Measurements from ENCODE around the gene VAMP4.
A peak's percentile ranks its signal among the peaks of the same experiment; 100 is the strongest.

VAMP4 gene, protein sequence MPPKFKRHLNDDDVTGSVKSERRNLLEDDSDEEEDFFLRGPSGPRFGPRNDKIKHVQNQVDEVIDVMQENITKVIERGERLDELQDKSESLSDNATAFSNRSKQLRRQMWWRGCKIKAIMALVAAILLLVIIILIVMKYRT

GRCh38 chr1:171741872-171742576 lies at the start of gene VAMP4:
Gene VAMP4 (minus strand): TSS chr1:171742065. CDS start chr1:171738414, 3,651 bp downstream.
- peak; percentile 81 for DNase-seq (ENCODE audit: low read depth)

- no peak for DNase-seq (ENCODE audit: low read depth)
Measured at GRCh38 chr1:171790318-171790717, 48.5 kb upstream of the VAMP4 start.

GRCh38 chr1:171788696-171789095 lies 46.8 kb upstream of the VAMP4 start:
- DNase-seq (ENCODE audit: low read depth): peak; percentile 88

- no peak for DNase-seq (ENCODE audit: low read depth)
Measured at GRCh38 chr1:171787686-171788480, 46.0 kb upstream of the VAMP4 start.

- no peak for DNase-seq (ENCODE audit: low read depth)
Measured at GRCh38 chr1:171786534-171786933, 44.7 kb upstream of the VAMP4 start.

DNA sequence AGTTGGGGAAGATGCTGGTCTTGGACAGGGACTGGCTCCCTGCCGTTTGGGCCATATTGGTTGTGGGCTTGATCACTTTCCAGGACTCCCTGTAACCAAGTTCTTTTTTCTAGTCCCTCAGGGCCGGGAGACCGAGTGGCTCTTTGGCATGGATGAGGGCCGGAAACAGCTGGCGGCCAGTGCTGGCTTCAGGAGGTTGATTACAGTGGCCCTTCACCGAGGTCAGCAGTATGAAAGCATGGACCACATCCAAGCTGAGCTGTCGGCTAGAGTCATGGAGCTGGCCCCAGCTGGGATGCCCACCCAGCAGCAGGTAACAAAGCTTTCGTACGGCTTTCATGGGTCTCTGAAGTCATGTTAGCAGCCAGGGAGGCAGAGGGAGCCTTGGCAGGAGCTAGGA lies 43.9 kb upstream of the VAMP4 start:
- no peak for DNase-seq (ENCODE audit: low read depth)

GRCh38 chr1:171784784-171785183 lies 42.9 kb upstream of the VAMP4 start:
- no peak for DNase-seq (ENCODE audit: low read depth)

GRCh38 chr1:171783816-171784530 lies 42.1 kb upstream of the VAMP4 start:
- DNase-seq (ENCODE audit: low read depth): no peak

GRCh38 chr1:171781176-171781875 lies 39.5 kb upstream of the VAMP4 start, which contains the start of gene METTL13:
Gene METTL13 (plus strand): TSS chr1:171781660. CDS start chr1:171781968, 308 bp downstream.
- DNase-seq (ENCODE audit: low read depth): peak; percentile 99

GRCh38 chr1:171780583-171781175 lies 38.8 kb upstream of the VAMP4 start:
- no peak for DNase-seq (ENCODE audit: low read depth)

DNA sequence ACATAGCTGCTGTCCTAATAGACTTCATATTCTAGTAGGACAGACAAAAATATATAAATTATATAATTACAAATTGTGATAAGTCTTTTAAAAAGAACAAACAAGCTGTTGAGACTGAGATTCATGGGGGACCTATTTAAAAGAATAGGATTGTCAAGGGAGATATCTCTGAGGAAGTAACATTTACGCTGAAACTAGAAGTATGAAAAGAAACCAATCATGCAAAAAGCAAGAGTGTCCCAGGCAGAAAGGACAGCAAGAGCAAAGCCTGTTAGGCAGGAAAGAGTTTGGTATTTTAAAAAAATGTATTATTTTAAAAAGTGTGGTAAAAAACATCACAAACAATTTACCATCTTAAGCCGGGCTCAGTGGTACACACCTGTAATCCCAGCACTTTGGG lies 30.4 kb upstream of the VAMP4 start:
- DNase-seq (ENCODE audit: low read depth): no peak

GRCh38 chr1:171769754-171770153 lies 27.9 kb upstream of the VAMP4 start:
- no peak for DNase-seq (ENCODE audit: low read depth)

DNA sequence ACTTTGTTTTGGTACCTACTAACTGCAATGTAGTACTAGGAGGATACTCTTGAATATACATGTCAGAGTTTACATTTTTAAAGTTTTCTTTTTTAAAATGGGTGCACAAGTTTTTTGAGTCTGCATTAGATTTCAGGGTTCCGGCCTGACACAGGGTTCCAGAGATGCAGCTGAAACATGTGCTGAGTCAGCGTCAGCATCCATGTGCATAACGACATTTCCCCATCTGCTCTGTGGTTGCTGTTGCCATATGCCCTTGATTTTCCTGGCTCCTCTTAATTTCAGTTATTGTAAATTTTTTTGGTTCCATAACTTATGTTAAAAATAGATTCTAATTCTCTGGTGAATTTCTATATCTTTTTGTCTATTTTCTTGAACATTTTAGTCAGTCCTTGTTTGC lies 27.3 kb upstream of the VAMP4 start:
- no peak for DNase-seq (ENCODE audit: low read depth)

DNA sequence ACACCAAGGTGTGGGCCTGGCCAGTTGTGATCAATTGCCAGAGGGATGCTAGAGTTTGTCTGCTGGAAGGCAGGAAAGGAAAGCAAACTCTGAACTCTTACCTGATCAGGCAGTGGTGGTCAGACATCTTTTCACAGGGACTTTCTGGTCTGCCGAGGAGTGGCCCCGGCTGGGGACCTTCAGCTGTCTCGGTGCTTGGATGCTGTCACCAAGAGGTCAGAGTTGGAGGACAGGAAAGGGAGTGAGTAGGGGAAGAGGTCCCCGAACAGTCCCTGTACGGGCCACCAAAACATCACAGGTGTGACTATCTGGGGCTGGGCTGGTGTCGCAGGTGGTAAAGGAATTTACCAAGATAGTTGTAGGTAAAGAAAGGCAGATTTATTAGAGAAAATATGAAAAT lies 21.9 kb upstream of the VAMP4 start:
- DNase-seq (ENCODE audit: low read depth): no peak

GRCh38 chr1:171762143-171762563 lies 20.3 kb upstream of the VAMP4 start:
- DNase-seq (ENCODE audit: low read depth): no peak

DNA sequence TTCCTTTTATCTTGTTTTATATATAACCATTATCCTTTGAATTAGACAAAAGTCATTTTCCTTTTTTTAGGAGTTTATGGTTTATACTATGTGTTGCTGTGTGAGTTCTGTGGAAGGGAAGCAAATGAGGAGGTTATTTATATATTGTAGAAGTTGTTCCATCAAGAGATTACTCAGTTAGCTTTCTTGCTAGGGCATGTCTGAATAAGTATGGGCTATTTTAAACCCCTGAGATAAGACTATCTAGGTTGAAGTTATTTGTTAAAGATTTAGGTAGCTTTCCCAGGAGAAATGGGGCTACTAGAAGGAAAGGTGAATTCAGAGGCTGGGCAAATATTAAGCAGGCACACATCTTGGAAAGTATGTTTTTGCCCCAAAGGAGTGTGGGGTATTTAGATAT lies 16.1 kb upstream of the VAMP4 start:
- DNase-seq (ENCODE audit: low read depth): no peak

DNA sequence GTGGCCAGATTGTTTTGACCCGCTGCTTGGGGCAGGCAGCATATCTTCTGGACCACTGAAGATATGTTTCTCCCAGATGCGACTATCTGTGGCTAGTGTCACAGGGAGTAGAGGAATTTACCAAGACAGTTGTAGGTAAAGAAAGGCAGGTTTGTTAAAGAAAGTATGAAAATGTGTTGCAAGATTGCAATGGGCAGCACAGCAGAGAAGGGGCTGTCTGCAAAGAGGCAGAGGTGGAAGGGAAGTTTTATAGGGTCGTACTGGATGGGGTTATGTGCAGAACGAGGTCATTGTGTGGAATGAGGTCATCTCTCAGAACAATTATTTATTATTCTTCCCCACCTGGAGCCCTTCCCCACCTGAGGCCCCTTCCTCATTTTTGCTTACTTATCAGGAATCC lies 15.0 kb upstream of the VAMP4 start:
- DNase-seq (ENCODE audit: low read depth): no peak

DNA sequence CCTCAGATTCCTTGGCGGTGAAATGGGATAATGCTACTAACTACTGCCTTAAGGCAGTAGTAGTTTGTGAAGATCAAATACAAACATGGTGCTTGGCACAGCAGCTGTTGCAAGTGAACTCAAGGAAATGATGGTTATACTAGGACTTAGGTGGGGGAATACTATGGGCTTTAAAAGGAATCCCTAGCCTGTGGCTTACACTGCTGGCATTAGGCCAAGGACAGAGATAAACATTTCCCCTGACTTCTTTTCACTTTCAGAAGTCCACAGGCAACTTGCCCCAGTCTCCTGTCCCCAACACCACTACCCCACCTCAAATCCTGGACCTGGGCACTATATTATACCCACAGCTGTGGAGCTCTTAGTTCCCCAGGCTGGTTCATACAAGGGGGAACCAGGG lies 13.1 kb upstream of the VAMP4 start:
- DNase-seq (ENCODE audit: low read depth): peak; percentile 25

DNA sequence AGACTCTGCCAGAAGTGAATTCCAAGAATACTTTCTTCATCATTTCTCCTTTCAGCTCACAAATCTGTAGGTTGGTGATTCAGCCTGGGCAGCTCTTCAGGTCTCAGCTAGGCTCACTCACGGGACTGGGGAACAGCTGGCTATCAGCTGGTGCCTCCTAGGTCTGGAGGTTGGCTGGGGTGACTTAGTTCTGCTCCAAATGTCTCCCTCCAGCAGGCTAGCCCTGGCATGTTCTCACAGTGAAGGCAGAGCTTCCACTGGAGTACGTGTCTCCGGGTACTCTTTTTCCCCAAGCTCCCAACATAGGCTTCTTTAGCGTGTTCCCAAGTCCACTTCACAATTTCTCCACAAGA lies 12.5 kb upstream of the VAMP4 start:
- DNase-seq (ENCODE audit: low read depth): peak; percentile 80

DNA sequence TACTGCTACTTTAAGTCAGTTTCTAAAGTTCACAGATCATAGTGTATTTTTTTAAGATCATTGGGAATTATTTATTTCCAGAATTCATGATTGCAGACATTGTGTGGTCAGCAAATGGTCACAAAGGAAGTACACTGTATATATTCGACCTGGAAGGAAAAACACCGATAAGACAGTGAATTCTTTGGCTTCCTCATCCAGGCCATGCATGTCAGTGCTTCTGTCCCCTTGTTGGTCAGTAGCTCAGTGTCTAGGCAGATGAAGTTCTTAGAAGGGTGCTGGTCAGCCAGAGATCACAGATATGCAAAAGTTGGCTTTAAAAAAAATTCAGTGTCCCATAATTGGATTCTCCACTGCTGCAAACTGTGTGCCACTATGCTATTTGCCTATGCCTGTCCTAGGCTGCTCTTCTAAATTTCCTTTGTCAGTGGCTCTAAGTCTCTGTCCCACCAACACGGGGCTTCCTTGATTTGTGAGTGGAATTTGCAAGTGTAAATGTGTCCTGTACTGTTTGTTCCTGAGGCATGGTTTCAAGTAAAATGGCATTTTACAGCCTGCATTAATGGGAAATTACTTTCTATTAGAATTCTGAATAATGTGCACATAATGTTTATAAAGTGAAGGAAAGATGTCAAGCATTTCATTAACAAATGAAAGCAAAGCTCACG lies 12.0 kb upstream of the VAMP4 start:
- no peak for DNase-seq (ENCODE audit: low read depth)

DNA sequence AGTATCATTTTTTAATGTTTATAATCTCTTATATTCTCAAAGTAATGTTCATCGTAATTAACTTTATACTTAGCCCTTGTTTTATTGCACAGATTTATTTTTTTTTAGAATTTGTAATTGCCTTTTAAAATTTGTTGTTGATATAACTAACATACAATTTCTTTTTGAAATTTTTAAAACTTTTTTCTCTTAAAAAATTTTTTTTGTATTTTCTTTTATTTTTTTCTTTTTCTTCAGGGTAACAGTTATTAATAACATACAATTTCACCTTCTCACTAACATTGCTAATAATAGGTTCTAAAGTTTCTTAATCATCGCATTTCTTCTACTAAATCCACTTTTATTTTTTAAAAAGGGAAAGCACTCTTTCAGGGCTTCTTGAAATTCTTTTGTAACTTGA lies 11.3 kb upstream of the VAMP4 start:
- DNase-seq (ENCODE audit: low read depth): no peak

Data from EH (cell line).